Smooth muscle cell (in vitro differentiated cells): Measurements from ENCODE around the gene PTF1A. TPM values are rescaled to one million over a fixed set of nuclear protein-coding genes. Genes with fewer than 3 reads are reported as not detected.

Experiments
- DNase-seq: peaks from one replicate; lab custom pipeline; 2025; ENCODE audit not compliant: unreplicated experiment; lab: John Stamatoyannopoulos, UW
- H2AFZ ChIP-seq: fragments of 200-600 bp; sonication (generic); 2 replicates; pipeline ENCODE4 v1.6.0; 2016; ENCODE audit warnings: antibody characterized with exemption, low read depth, mild to moderate bottlenecking
- H3F3A ChIP-seq: fragments of 200-600 bp; sonication (generic); 2 replicates; pipeline ENCODE4 v1.6.0; 2017; ENCODE audit warnings: antibody characterized with exemption, low read depth
- H3K27ac ChIP-seq: fragments of 200-600 bp; sonication (generic); 2 replicates; pipeline ENCODE4 v1.5.1; 2016; ENCODE audit warnings: low read depth, mild to moderate bottlenecking
- H3K27me3 ChIP-seq: fragments of 200-600 bp; sonication (generic); 2 replicates; pipeline ENCODE4 v1.6.1; 2016; ENCODE audit warnings: low read depth, mild to moderate bottlenecking
- H3K36me3 ChIP-seq: fragments of 200-600 bp; sonication (generic); 2 replicates; pipeline ENCODE4 v1.5.1; 2016; ENCODE audit warnings: low read depth
- H3K4me1 ChIP-seq: fragments of 200-600 bp; sonication (generic); 2 replicates; pipeline ENCODE4 v1.5.1; 2016; ENCODE audit warnings: low read depth
- H3K4me2 ChIP-seq: fragments of 200-600 bp; sonication (generic); 2 replicates; pipeline ENCODE4 v1.6.0; 2016; ENCODE audit warnings: mild to moderate bottlenecking
- H3K4me3 ChIP-seq: fragments of 200-600 bp; sonication (generic); 2 replicates; pipeline ENCODE4 v1.5.1; 2016; ENCODE audit warnings: mild to moderate bottlenecking
- H3K79me2 ChIP-seq: fragments of 200-600 bp; sonication (generic); 2 replicates; pipeline ENCODE4 v1.6.0; 2016; ENCODE audit warnings: low read depth, mild to moderate bottlenecking
- H3K9ac ChIP-seq: fragments of 200-600 bp; sonication (generic); 2 replicates; pipeline ENCODE4 v1.6.0; 2016; ENCODE audit warnings: low read depth
- H3K9me3 ChIP-seq: fragments of 200-600 bp; sonication (generic); replicated peaks from 2 replicates; pipeline ENCODE4 v1.5.1; 2016; ENCODE audit warnings: low read depth
- H4K20me1 ChIP-seq: fragments of 200-600 bp; sonication (generic); 2 replicates; pipeline ENCODE4 v1.6.0; 2016; ENCODE audit warnings: low read depth
- CTCF ChIP-seq: fragments of 200-600 bp; sonication (generic); IDR thresholded peaks from 2 replicates; pipeline ENCODE4 v1.5.1; 2017; ENCODE audit warnings: borderline replicate concordance, mild to moderate bottlenecking, antibody characterized with exemption; ENCODE audit not compliant: insufficient read depth, poor library complexity, severe bottlenecking
- WGBS: methylation state at CpG from one replicate; pipeline ENCODE4 v1.1.7; 2016; ENCODE audit warnings: low lambda C conversion rate; 5-methylcytosine and 5-hydroxymethylcytosine counted together
- polyA plus RNA-seq: library from polyadenylated mRNA; unstranded; fragments of >200 nt; fragmentation: Nextera tagmentation; extraction: Ambion mirVana; gene quantifications from 2 replicates; pipeline ENCODE4 v1.2.1, GENCODE V29; 2016
- total RNA-seq: library from RNA; depleted of rRNA; stranded (reverse); fragments of >200 nt; gene quantifications from 2 replicates; pipeline ENCODE4 v1.2.3, GENCODE V29; 2014

The PTF1A gene
- total and polyA plus RNA-seq, 2 experiments from 2014 or later: 0.17 TPM; not detected in 1

GRCh38 chr10:23172429-23173213, 19.5 kb upstream of the PTF1A start:
- TF ChIP-seq CTCF: no peak
- no peak overlapping the region for H2AFZ ChIP-seq
- WGBS: 7% methylated on average over 41 of the region's 41 CpGs
- no peak for DNase-seq
- H3K4me3 ChIP-seq: no peak overlapping the region
- H4K20me1 ChIP-seq: no peaks in the 10 kb centered on the region
- no peak overlapping the region for H3K27ac ChIP-seq
- H3K9me3 ChIP-seq: no peaks in the 10 kb centered on the region
- H3K9ac ChIP-seq: no peak overlapping the region
- H3K4me2 ChIP-seq: no peak overlapping the region
- no peaks in the 10 kb centered on the region for H3F3A ChIP-seq
- H3K27me3 ChIP-seq: peaks cover 98% of the 10 kb centered on the region
- no peaks in the 10 kb centered on the region for H3K79me2 ChIP-seq
- no peaks in the 10 kb centered on the region for H3K36me3 ChIP-seq
- no peaks in the 10 kb centered on the region for H3K4me1 ChIP-seq

- Histone ChIP-seq H3K27me3 (peaks cover 98% of the 10 kb centered on the region), H3K4me3 (no peak overlapping the region), H3K36me3 (no peaks in the 10 kb centered on the region), H4K20me1 (no peaks in the 10 kb centered on the region), H3K9ac (no peak overlapping the region), H3K4me1 (no peaks in the 10 kb centered on the region), H3K4me2 (peak overlapping the region; percentile 12), H3F3A (no peaks in the 10 kb centered on the region), H3K79me2 (no peaks in the 10 kb centered on the region), H3K9me3 (no peaks in the 10 kb centered on the region), H3K27ac (no peak overlapping the region), H2AFZ (no peak overlapping the region)
- 1% methylated on average over 71 of the region's 82 CpGs for WGBS
- DNase-seq: no peak
- TF ChIP-seq CTCF: no peak
These were observed 18.7 kb upstream of the PTF1A start for GRCh38 chr10:23173214-23174073.

- H3K4me2 ChIP-seq: no peak overlapping the region
- H3K27me3 ChIP-seq: peaks cover 98% of the 10 kb centered on the region
- H3K79me2 ChIP-seq: no peaks in the 10 kb centered on the region
These were observed 17.8 kb upstream of the PTF1A start for GRCh38 chr10:23174074-23174976.

More at GRCh38 chr10:23174074-23174976, 17.8 kb upstream of the PTF1A start:
- 5% methylated on average over 73 of the region's 88 CpGs for WGBS
- Histone ChIP-seq H3K4me1 (no peaks in the 10 kb centered on the region), H3K4me3 (no peak overlapping the region), H2AFZ (no peak overlapping the region), H3K9me3 (no peaks in the 10 kb centered on the region), H3K9ac (no peak overlapping the region), H3F3A (no peaks in the 10 kb centered on the region), H4K20me1 (no peaks in the 10 kb centered on the region), H3K36me3 (no peaks in the 10 kb centered on the region), H3K27ac (no peak overlapping the region)
- no peak for TF ChIP-seq CTCF
- DNase-seq: no peak
